Transverse colon (tissue), 4 donors: Measurements from ENCODE around the gene SHC3. TPM values are rescaled to one million over a fixed set of nuclear protein-coding genes. Genes with fewer than 3 reads are reported as not detected.

Experiments
- DNase-seq: peaks from one replicate; pipeline ENCODE4 v3.0.0-alpha.2; 2019
- H3K27ac ChIP-seq, 4 donors: fragments of 200-600 bp; sonication (generic); 2 replicates each; pipeline ENCODE4 v1.5.1; 2016 to 2018; ENCODE audit warnings: inconsistent platforms in 4 of 4
- H3K27me3 ChIP-seq: fragments of 200-600 bp; sonication (generic); 2 replicates; pipeline ENCODE4 v1.5.1; 2017; ENCODE audit warnings: inconsistent platforms
- H3K36me3 ChIP-seq, 4 donors: fragments of 200-600 bp; sonication (generic); 2 replicates each; pipeline ENCODE4 v1.5.1; 2017 to 2019; ENCODE audit warnings: inconsistent platforms in 4 of 4
- H3K4me1 ChIP-seq, 4 donors: fragments of 200-600 bp; sonication (generic); 2 replicates each; pipeline ENCODE4 v1.5.1; 2017 to 2020; ENCODE audit warnings: inconsistent platforms in 4 of 4
- H3K4me3 ChIP-seq, 4 donors: fragments of 200-600 bp; sonication (generic); 1 replicate in 1 of 4; 2 replicates in 3 of 4; pipeline versions ENCODE4 v1.5.1 to v1.6.1; 2017 to 2019; ENCODE audit warnings: inconsistent platforms in 4 of 4
- H3K9me3 ChIP-seq, 2 donors: fragments of 200-600 bp; sonication (generic); 2 replicates each; pipeline ENCODE4 v1.5.1; 2017 to 2019; ENCODE audit warnings: inconsistent platforms in 2 of 2
- CTCF ChIP-seq, 5 experiments: fragments of 200-600 bp in 3 of 5; fragments of 450-650 bp in 2 of 5; sonication (generic) in 3 of 5; IDR thresholded peaks; 1 replicate in 2 of 5; 2 replicates in 3 of 5; pipeline ENCODE4 v1.5.1; 2016 to 2017; ENCODE audit warnings: antibody characterized with exemption in 5 of 5, inconsistent platforms in 3 of 5, mild to moderate bottlenecking in 2 of 5, moderate library complexity in 1 of 5
- EP300 ChIP-seq: sonication (generic); formaldehyde crosslinking; IDR thresholded peaks from one replicate; pipeline ENCODE4 v1.6.1; 2017; ENCODE audit warnings: antibody characterized with exemption, low read depth
- POLR2A ChIP-seq: fragments of 450-650 bp; IDR thresholded peaks from one replicate; pipeline ENCODE4 v1.6.1; 2016; ENCODE audit warnings: antibody characterized with exemption, mild to moderate bottlenecking, moderate library complexity
- POLR2AphosphoS5 ChIP-seq, 3 donors: sonication (generic); formaldehyde crosslinking; IDR thresholded peaks; one replicate each; pipeline ENCODE4 v1.6.1; 2016; ENCODE audit warnings: antibody characterized with exemption in 3 of 3
- WGBS, 2 donors: methylation state at CpG; one replicate each; pipeline ENCODE4 v1.1.5; 2018; ENCODE audit warnings: low coverage in 1 of 2; 5-methylcytosine and 5-hydroxymethylcytosine counted together
- in situ Hi-C, 4 donors: fragments of 200-750 bp; cut with MboI; loops; one replicate each; pipeline versions ENCODE4 v1.15.0 to v1.15.1; 2017; ENCODE audit warnings: low sequenced_read_pairs in 3 of 4, low pct_ligation_motif_present in 1 of 4, low pct_unique_long_range_greater_than_20kb in 1 of 4
- intact Hi-C: fragments of 100-400 bp; cut with DNase I; formaldehyde crosslinking; loops from one replicate; pipeline ENCODE4 v1.15.1; 2023; ENCODE audit warnings: low total_unique reads
- total RNA-seq, 4 donors: library from RNA; depleted of rRNA; stranded (reverse); fragments of >200 nt; gene quantifications; one replicate each; pipeline ENCODE4 v1.1.0, GENCODE V29; 2016

SHC3 gene
- total RNA-seq, 4 donors from 2014 or later, result 1.1 to 4.8 (median 2.7) TPM

DNA sequence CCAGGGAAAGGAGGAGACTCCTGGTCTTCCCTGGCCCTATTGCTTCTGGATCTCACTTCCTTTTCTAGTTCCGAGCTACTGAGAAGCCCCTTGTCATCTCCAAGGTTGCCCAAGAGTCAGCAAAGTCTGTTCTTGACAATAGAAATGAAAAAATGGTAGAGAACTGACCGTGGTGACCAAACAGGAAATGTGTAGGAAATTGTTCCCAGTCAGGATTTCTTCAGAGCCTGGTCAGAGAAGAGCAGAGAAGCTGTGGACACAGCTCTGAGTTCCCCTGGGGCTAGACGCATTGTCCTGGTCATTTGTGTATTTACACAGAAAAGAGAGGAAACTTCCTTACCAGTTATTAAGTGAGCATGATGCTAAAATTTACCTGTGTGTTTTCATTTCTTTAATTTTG, 151.7 kb downstream of the SHC3 start:
- in situ Hi-C loops, result no loop called here
- Histone ChIP-seq H3K36me3 (no peaks in the 10 kb centered on the region), H3K4me1 (peaks cover 0 to 19% (median 9%) of the 10 kb centered on the region in 4 donors), H3K27ac (no peak overlapping the region), H3K9me3 (peaks cover 13 to 14% of the 10 kb centered on the region in 2 donors), H3K4me3 (no peak overlapping the region), H3K27me3 (no peaks in the 10 kb centered on the region)
- no peak for DNase-seq
- intact Hi-C loops, result no loop called here
- WGBS, 2 donors, result 53 to 60% methylated on average over 2 to 3 of the region's 3 CpGs
- TF ChIP-seq POLR2AphosphoS5 (IDR thresholded peaks at IDR 0.05) (no peak), CTCF (IDR thresholded peaks at IDR 0.05) (no peak), POLR2A (no peak)

- Histone ChIP-seq H3K36me3 (no peaks in the 10 kb centered on the region), H3K27ac (no peak overlapping the region), H3K27me3 (no peaks in the 10 kb centered on the region), H3K4me1 (peaks cover 0 to 25% (median 9%) of the 10 kb centered on the region in 4 donors), H3K9me3 (peaks cover 13 to 14% of the 10 kb centered on the region in 2 donors), H3K4me3 (no peak overlapping the region)
- in situ Hi-C loops, result no loop called here
- intact Hi-C loops, result no loop called here
- no peak for DNase-seq
- TF ChIP-seq CTCF (IDR thresholded peaks at IDR 0.05) (no peak), EP300 (no peak), POLR2A (no peak)
These were observed 153.1 kb downstream of the SHC3 start for GRCh38 chr9:89025553-89025952.

DNA sequence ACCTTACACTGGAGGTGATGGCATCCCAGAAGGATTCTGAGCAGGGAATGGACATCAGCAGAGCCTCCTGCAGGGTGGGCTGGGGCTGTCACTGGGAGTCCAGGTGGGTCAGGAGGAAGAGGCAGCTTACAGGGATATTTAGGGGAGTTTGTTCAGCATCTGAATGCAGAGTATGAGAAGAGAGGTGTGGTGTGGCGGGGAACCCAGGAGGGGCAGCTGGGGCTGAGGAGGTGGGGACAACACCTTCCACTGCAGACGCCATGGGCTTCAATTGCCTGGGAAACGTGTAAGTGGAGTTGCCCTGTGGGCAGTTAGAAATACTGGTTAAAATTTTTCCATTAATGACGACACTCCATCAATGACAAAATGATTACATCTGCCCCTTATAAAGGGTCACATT, 153.9 kb downstream of the SHC3 start:
- Histone ChIP-seq H3K36me3 (no peaks in the 10 kb centered on the region), H3K27ac (no peak overlapping the region), H3K9me3 (peaks cover 4 to 7% of the 10 kb centered on the region in 2 donors), H3K4me3 (no peak overlapping the region), H3K27me3 (no peaks in the 10 kb centered on the region), H3K4me1 (peaks cover 0 to 25% (median 9%) of the 10 kb centered on the region in 4 donors)
- intact Hi-C loops (no loop called here), in situ Hi-C loops (loop anchor here in 2 of 4 donors (25.0 kb wide), 2 partner anchors 937 to 1337 kb away; no protein-coding TSS in a partner anchor)
- no peak for DNase-seq
- WGBS, 2 donors, result 84 to 93% methylated on average over 3 to 4 of the region's 4 CpGs
- TF ChIP-seq CTCF (IDR thresholded peaks at IDR 0.05), result no peak
- TF ChIP-seq EP300, result no peak
- no peak for TF ChIP-seq POLR2A
- no peak for TF ChIP-seq POLR2AphosphoS5 (IDR thresholded peaks at IDR 0.05)

GRCh38 chr9:89023740-89024139, 154.9 kb downstream of the SHC3 start:
- WGBS, 2 donors, result 50 to 55% methylated on average over 2 to 3 of the region's 3 CpGs
- in situ Hi-C loops, result loop anchor here in 2 of 4 donors (25.0 kb wide), 2 partner anchors 936 to 1336 kb away; no protein-coding TSS in a partner anchor
- H3K9me3 ChIP-seq, result no peaks in the 10 kb centered on the region
- no peaks in the 10 kb centered on the region for H3K36me3 ChIP-seq
- DNase-seq, result no peak
- H3K4me3 ChIP-seq, result no peak overlapping the region
- no peaks in the 10 kb centered on the region for H3K27me3 ChIP-seq
- no peak for TF ChIP-seq POLR2A
- TF ChIP-seq POLR2AphosphoS5 (IDR thresholded peaks at IDR 0.05), result no peak
- no peak for TF ChIP-seq EP300
- TF ChIP-seq CTCF (IDR thresholded peaks at IDR 0.05), result no peak
- peak overlapping the region in 2 of 4 donors; percentile 34 to 76 for H3K27ac ChIP-seq
- peaks cover 0 to 25% (median 9%) of the 10 kb centered on the region in 4 donors for H3K4me1 ChIP-seq
- intact Hi-C loops, result no loop called here
